Neural cell (in vitro differentiated cells): Measurements from ENCODE around the gene CCDC80.

Experiments used
- CTCF ChIP-seq: fragments of 450-650 bp; IDR thresholded peaks from 2 replicates; pipeline ENCODE4 v1.5.1; 2014; ENCODE audit warnings: antibody characterized with exemption, mild to moderate bottlenecking, moderate library complexity; ENCODE audit not compliant: poor library complexity, severe bottlenecking
- EP300 ChIP-seq: fragments of 450-650 bp; conservative IDR thresholded peaks from 2 replicates; pipeline ENCODE4 v1.6.1; 2014; ENCODE audit warnings: antibody characterized with exemption, mild to moderate bottlenecking, moderate library complexity; ENCODE audit not compliant: poor library complexity, severe bottlenecking
- EZH2 ChIP-seq: fragments of 200-600, 300-800 bp; shearing (Covaris generic), sonication (generic); IDR thresholded peaks from 2 replicates; pipeline ENCODE4 v1.6.1; 2014; ENCODE audit warnings: antibody characterized with exemption, low read length, borderline replicate concordance, mild to moderate bottlenecking; ENCODE audit not compliant: insufficient read depth, poor library complexity, severe bottlenecking
- MXI1 ChIP-seq: fragments of 450-650 bp; conservative IDR thresholded peaks from 2 replicates; pipeline ENCODE4 v1.6.1; 2014; ENCODE audit warnings: antibody characterized with exemption, mild to moderate bottlenecking; ENCODE audit not compliant: poor library complexity, severe bottlenecking
- POLR2AphosphoS5 ChIP-seq: IDR thresholded peaks from 2 replicates; pipeline ENCODE4 v1.6.1; 2012
- RAD21 ChIP-seq: fragments of 450-650 bp; conservative IDR thresholded peaks from 2 replicates; pipeline ENCODE4 v1.6.1; 2014; ENCODE audit warnings: antibody characterized with exemption, mild to moderate bottlenecking, moderate library complexity
- REST ChIP-seq: IDR thresholded peaks from 2 replicates; pipeline ENCODE4 v1.6.1; 2012; ENCODE audit warnings: borderline replicate concordance
- SMC3 ChIP-seq: fragments of 450-650 bp; conservative IDR thresholded peaks from 2 replicates; pipeline ENCODE4 v1.6.1; 2014; ENCODE audit warnings: antibody characterized with exemption, mild to moderate bottlenecking, moderate library complexity; ENCODE audit not compliant: poor library complexity
- TAF1 ChIP-seq: IDR thresholded peaks from 2 replicates; pipeline ENCODE4 v1.6.1; 2012; ENCODE audit warnings: low read depth

GRCh38 chr3:112605285-112605684, 35.7 kb downstream of the CCDC80 start:
- no peak for TF ChIP-seq CTCF
- no peak for TF ChIP-seq EZH2
- peak; percentile 58 for TF ChIP-seq MXI1
- TF ChIP-seq EP300 = peak; percentile 82
- TF ChIP-seq POLR2AphosphoS5 = peak; percentile 53
- TF ChIP-seq SMC3 = peak; percentile 33
- peak; percentile 59 for TF ChIP-seq REST
- no peak for TF ChIP-seq RAD21
- TF ChIP-seq TAF1 = no peak
